Measurements from ENCODE around the gene RASGEF1C. TPM values are rescaled to one million over a fixed set of nuclear protein-coding genes. Genes with fewer than 3 reads are reported as not detected.

Gene RASGEF1C
- total RNA-seq, 6 experiments from 2014 or later = 0.64 TPM; not detected in 5

DNA sequence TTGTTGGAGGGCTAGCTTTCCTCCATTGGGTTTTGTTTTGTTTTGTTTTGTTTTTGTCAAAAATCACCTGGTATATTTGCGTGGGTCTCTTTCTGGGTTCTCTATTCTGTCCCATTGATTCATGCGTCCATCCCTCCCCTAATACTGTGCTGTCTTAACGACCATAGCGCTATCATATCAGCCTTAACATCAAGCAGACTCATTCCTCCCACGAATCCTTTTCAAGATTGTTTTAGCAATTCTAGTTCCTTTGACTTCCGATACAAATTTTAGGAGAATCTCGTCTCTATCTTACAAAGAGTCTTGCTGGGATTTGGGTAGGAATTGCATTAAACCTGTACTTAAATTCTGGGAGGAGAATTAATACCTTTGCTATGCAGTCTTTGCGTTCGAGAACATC lies 106.4 kb downstream of the RASGEF1C start:
- no peak for DNase-seq
- no peak overlapping the region for H3K4me3 ChIP-seq
- TF ChIP-seq, protein P1, sequence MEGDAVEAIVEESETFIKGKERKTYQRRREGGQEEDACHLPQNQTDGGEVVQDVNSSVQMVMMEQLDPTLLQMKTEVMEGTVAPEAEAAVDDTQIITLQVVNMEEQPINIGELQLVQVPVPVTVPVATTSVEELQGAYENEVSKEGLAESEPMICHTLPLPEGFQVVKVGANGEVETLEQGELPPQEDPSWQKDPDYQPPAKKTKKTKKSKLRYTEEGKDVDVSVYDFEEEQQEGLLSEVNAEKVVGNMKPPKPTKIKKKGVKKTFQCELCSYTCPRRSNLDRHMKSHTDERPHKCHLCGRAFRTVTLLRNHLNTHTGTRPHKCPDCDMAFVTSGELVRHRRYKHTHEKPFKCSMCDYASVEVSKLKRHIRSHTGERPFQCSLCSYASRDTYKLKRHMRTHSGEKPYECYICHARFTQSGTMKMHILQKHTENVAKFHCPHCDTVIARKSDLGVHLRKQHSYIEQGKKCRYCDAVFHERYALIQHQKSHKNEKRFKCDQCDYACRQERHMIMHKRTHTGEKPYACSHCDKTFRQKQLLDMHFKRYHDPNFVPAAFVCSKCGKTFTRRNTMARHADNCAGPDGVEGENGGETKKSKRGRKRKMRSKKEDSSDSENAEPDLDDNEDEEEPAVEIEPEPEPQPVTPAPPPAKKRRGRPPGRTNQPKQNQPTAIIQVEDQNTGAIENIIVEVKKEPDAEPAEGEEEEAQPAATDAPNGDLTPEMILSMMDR (IDR thresholded peaks at IDR 0.05) = no peak
- no peak for TF ChIP-seq POLR2A (IDR thresholded peaks at IDR 0.05)
- no peak overlapping the region for H3K27ac ChIP-seq
- no peak for ATAC-seq
- peaks cover 0 to 8% (median 3%) of the 10 kb centered on the region in 4 donors for H3K9me3 ChIP-seq
- WGBS (ENCODE audit: insufficient coverage, low coverage, low lambda C conversion rate, missing lambda C conversion rate) = 57% methylated on average over 9 of the region's 9 CpGs
- H3K4me1 ChIP-seq = no peaks in the 10 kb centered on the region
- no peaks in the 10 kb centered on the region for H3K27me3 ChIP-seq
- intact Hi-C loops (cut with DNase I) = no loop called here
- no peaks in the 10 kb centered on the region for H3K36me3 ChIP-seq

DNA sequence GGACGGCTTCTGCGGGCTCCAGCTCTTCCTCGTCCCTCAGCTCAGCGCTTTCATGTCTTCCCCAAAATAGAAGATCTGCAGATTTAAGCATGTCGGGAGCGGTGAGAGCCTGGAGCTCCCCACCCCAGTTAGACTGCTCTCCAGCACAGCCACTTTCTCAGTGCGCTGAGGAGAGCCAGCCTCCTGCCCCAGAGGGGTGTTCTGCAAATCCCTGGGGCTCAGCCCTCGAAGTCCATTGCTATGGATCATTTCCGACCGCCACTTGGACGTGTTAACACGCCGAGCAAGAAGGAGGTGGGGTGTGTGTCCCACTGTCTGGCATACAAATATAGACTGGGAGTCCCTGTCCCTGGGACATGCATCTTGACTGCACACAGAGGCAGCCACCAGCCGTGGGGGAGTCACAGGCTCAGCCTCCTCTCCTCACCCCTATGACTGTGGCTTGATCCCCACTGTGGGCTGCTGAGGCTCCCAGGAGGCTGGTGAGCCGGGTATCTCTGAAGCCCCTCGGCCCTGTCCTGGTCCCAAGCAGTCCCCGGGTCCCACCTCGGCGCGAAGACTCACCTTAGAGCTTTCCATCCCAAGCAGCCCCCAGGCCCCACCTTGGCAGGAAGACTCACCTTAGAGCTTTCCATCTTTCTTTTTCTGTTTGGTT lies 107.4 kb downstream of the RASGEF1C start:
- Histone ChIP-seq H3K27ac (no peak overlapping the region), H3K9me3 (peaks cover 0 to under 1% (median 0%) of the 10 kb centered on the region in 4 donors), H3K4me1 (no peaks in the 10 kb centered on the region), H3K36me3 (no peaks in the 10 kb centered on the region), H3K4me3 (no peak overlapping the region), H3K27me3 (no peaks in the 10 kb centered on the region)
- 68% methylated on average over 8 of the region's 20 CpGs for WGBS (ENCODE audit: insufficient coverage, low coverage, low lambda C conversion rate, missing lambda C conversion rate)
- ATAC-seq = no peak
- TF ChIP-seq, protein P1 (IDR thresholded peaks at IDR 0.05) = no peak
- no peak for TF ChIP-seq POLR2A (IDR thresholded peaks at IDR 0.05)
- DNase-seq = no peak
- intact Hi-C loops (cut with DNase I) = no loop called here

DNA sequence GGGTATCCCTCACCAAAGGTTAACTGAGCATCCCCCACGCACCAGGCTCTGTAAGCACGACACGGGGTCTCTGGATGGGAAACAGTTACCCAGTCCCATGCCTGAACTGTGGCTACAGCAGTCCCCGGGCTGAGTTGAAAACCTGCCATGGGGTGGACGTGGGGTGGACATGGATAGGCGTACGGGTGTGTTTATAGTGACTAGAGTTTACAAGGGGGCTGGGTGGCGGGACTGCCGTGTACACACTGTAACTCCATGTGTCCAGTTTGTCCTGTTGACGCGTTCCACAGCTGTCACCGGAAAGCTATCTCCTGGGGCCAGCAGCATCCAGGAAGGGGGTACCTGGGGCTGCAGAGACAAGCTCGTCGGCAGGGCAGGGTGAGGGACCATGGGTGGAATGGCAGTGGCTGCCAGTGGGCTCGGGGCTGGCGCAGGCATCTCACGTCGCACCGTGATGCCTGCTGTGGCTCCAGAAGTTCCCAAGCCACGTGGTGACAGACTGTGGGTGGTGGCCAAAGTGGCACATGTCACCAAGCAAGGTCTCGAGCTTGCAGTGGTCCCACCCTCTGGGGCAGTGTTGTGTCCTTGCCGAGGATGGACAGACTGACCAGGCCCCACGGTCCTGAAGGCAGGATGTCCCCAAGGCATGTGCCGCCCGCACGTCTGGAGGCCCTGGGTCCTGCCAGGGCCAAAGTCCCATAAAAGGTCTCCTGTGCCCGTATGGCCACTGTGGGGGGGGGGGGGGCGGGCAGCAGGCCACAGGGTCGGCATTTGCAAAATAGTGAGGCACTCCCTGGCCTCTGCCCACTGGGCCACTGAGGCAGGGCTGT lies 108.2 kb downstream of the RASGEF1C start:
- H3K4me1 ChIP-seq = no peaks in the 10 kb centered on the region
- H3K27me3 ChIP-seq = no peaks in the 10 kb centered on the region
- ATAC-seq (no peak), DNase-seq (no peak)
- H3K36me3 ChIP-seq = no peaks in the 10 kb centered on the region
- 62% methylated on average over 5 of the region's 29 CpGs for WGBS (ENCODE audit: insufficient coverage, low coverage, low lambda C conversion rate, missing lambda C conversion rate)
- H3K27ac ChIP-seq = no peak overlapping the region
- H3K4me3 ChIP-seq = no peak overlapping the region
- intact Hi-C loops (cut with DNase I) = no loop called here
- TF ChIP-seq POLR2A (IDR thresholded peaks at IDR 0.05) = no peak
- TF ChIP-seq, protein P1 (IDR thresholded peaks at IDR 0.05) = no peak
- no peaks in the 10 kb centered on the region for H3K9me3 ChIP-seq

DNA sequence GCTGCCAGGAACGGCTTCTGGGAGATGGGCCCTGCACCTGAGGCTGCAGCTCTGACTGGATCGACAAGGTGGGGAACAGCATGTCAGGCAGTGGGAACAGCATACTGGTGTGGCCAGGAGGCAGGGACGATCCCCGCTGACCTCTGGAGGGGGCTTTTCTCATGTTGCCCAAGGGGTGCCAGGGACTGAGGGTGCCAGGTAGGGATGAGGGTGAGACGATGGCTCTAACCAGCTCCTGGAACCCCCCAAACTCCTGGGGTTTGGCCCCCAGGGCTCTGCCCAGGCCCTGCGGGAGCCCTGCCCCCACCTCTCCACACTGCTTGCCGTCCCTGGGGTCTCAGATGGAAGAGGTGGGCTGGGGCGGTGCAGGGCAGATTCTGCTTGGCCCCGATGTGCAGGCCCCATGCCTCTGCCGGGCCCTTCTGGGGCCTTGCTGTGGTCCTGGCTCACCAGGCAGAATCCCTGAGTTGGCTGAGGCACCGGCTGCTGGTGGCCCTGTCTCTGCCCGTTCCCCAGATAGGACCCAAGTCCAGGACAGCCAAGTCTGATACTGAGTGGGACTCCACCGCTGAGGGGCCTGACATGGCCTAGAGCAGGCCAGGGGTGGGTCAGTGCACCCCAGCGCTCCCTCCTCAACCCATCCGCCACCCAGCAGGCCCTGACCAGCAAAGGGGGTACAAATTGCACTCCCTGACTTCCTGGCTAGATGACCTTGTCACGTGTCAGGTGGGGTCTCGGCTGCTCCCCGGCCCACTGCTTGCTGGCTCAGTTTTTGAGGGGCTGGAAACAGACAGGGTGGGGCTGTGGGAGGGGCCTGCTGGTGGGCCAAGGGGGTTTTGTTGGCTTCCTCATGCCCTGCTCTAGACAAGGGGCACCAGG lies 109.0 kb downstream of the RASGEF1C start:
- Histone ChIP-seq H3K4me3 (no peak overlapping the region), H3K9me3 (no peaks in the 10 kb centered on the region), H3K4me1 (no peaks in the 10 kb centered on the region), H3K36me3 (no peaks in the 10 kb centered on the region), H3K27me3 (no peaks in the 10 kb centered on the region), H3K27ac (no peak overlapping the region)
- TF ChIP-seq POLR2A (IDR thresholded peaks at IDR 0.05) = no peak
- TF ChIP-seq, protein P1 (IDR thresholded peaks at IDR 0.05) = no peak
- no peak for ATAC-seq
- WGBS (ENCODE audit: insufficient coverage, low coverage, low lambda C conversion rate, missing lambda C conversion rate) = no CpG with 5 or more reads among the region's 18 CpGs
- DNase-seq = peak in 1 of 3 donors; percentile 33
- intact Hi-C loops (cut with DNase I) = no loop called here
